T-helper 1 cell treated with Interleukin-12 subunit alpha and Interleukin-12 subunit beta and Interleukin-4 antibody, amounts not matched to agents 30 μg/mL and 1 μg/mL, for 36 hours (primary cell): ENCODE data around the gene ZFHX3.

Experiments
- H3K27ac Mint-ChIP-seq: one replicate; pipeline ENCODE4 v1.8.0; 2021; ENCODE audit warnings: mild to moderate bottlenecking, mixed read lengths
- H3K27me3 Mint-ChIP-seq: one replicate; pipeline ENCODE4 v1.8.0; 2021; ENCODE audit warnings: low read depth, mixed read lengths
- H3K36me3 Mint-ChIP-seq: one replicate; pipeline ENCODE4 v1.8.0; 2021; ENCODE audit warnings: low read depth, mixed read lengths
- H3K4me1 Mint-ChIP-seq: one replicate; pipeline ENCODE4 v1.8.0; 2021; ENCODE audit warnings: low read depth, mixed read lengths
- H3K4me3 Mint-ChIP-seq: one replicate; pipeline ENCODE4 v1.8.0; 2021; ENCODE audit warnings: mild to moderate bottlenecking, moderate library complexity, mixed read lengths
- H3K9me3 Mint-ChIP-seq: one replicate; pipeline ENCODE4 v1.8.0; 2021; ENCODE audit warnings: mixed read lengths

The ZFHX3 gene

GRCh38 chr16:72897707-72898106 lies 150.2 kb downstream of the ZFHX3 start:
- H3K4me3 Mint-ChIP-seq: no peak overlapping the region
- H3K36me3 Mint-ChIP-seq: no peaks in the 10 kb centered on the region
- no peak overlapping the region for H3K27ac Mint-ChIP-seq
- no peaks in the 10 kb centered on the region for H3K4me1 Mint-ChIP-seq
- no peaks in the 10 kb centered on the region for H3K9me3 Mint-ChIP-seq
- peaks cover 10% of the 10 kb centered on the region for H3K27me3 Mint-ChIP-seq

GRCh38 chr16:72896485-72897118 lies 151.3 kb downstream of the ZFHX3 start:
- Mint-ChIP-seq H3K27me3 (peaks cover 10% of the 10 kb centered on the region), H3K36me3 (no peaks in the 10 kb centered on the region), H3K4me1 (no peaks in the 10 kb centered on the region), H3K4me3 (no peak overlapping the region), H3K9me3 (no peaks in the 10 kb centered on the region), H3K27ac (no peak overlapping the region)

- peaks cover 10% of the 10 kb centered on the region for H3K27me3 Mint-ChIP-seq
- H3K36me3 Mint-ChIP-seq: no peaks in the 10 kb centered on the region
- H3K9me3 Mint-ChIP-seq: peaks cover 3% of the 10 kb centered on the region
- H3K27ac Mint-ChIP-seq: no peak overlapping the region
- no peaks in the 10 kb centered on the region for H3K4me1 Mint-ChIP-seq
- H3K4me3 Mint-ChIP-seq: no peak overlapping the region
Measured at GRCh38 chr16:72895951-72896350, 152.0 kb downstream of the ZFHX3 start.

GRCh38 chr16:72894293-72895151 lies 153.4 kb downstream of the ZFHX3 start:
- Mint-ChIP-seq H3K36me3 (peaks cover 1% of the 10 kb centered on the region), H3K27ac (no peak overlapping the region), H3K9me3 (peaks cover 10% of the 10 kb centered on the region), H3K27me3 (peaks cover 10% of the 10 kb centered on the region), H3K4me1 (no peaks in the 10 kb centered on the region), H3K4me3 (no peak overlapping the region)

GRCh38 chr16:72891291-72892227 lies 156.4 kb downstream of the ZFHX3 start:
- Mint-ChIP-seq H3K4me1 (peaks cover 4% of the 10 kb centered on the region), H3K36me3 (peaks cover 7% of the 10 kb centered on the region), H3K27ac (no peak overlapping the region), H3K27me3 (peaks cover 4% of the 10 kb centered on the region), H3K9me3 (peaks cover 18% of the 10 kb centered on the region), H3K4me3 (no peak overlapping the region)

- Mint-ChIP-seq H3K27me3 (peaks cover 4% of the 10 kb centered on the region), H3K9me3 (peaks cover 18% of the 10 kb centered on the region), H3K36me3 (peaks cover 7% of the 10 kb centered on the region), H3K4me1 (peaks cover 4% of the 10 kb centered on the region), H3K27ac (no peak overlapping the region), H3K4me3 (no peak overlapping the region)
Measured at GRCh38 chr16:72890587-72890986, 157.3 kb downstream of the ZFHX3 start.

GRCh38 chr16:72889616-72890582 lies 158.0 kb downstream of the ZFHX3 start:
- H3K36me3 Mint-ChIP-seq: peaks cover 7% of the 10 kb centered on the region
- H3K27ac Mint-ChIP-seq: no peak overlapping the region
- peaks cover 4% of the 10 kb centered on the region for H3K4me1 Mint-ChIP-seq
- H3K9me3 Mint-ChIP-seq: peaks cover 18% of the 10 kb centered on the region
- H3K27me3 Mint-ChIP-seq: peaks cover 8% of the 10 kb centered on the region
- no peak overlapping the region for H3K4me3 Mint-ChIP-seq

GRCh38 chr16:72887537-72887936 lies 160.4 kb downstream of the ZFHX3 start:
- peaks cover 18% of the 10 kb centered on the region for H3K9me3 Mint-ChIP-seq
- H3K27ac Mint-ChIP-seq: no peak overlapping the region
- H3K4me1 Mint-ChIP-seq: peaks cover 4% of the 10 kb centered on the region
- H3K27me3 Mint-ChIP-seq: peaks cover 8% of the 10 kb centered on the region
- H3K36me3 Mint-ChIP-seq: peaks cover 8% of the 10 kb centered on the region
- no peak overlapping the region for H3K4me3 Mint-ChIP-seq

- H3K4me3 Mint-ChIP-seq: no peak overlapping the region
- peaks cover 8% of the 10 kb centered on the region for H3K27me3 Mint-ChIP-seq
- H3K36me3 Mint-ChIP-seq: peaks cover 8% of the 10 kb centered on the region
- H3K4me1 Mint-ChIP-seq: peaks cover 4% of the 10 kb centered on the region
- H3K9me3 Mint-ChIP-seq: peaks cover 18% of the 10 kb centered on the region
- no peak overlapping the region for H3K27ac Mint-ChIP-seq
Measured at GRCh38 chr16:72886346-72886974, 161.5 kb downstream of the ZFHX3 start.

- H3K4me1 Mint-ChIP-seq: peaks cover 4% of the 10 kb centered on the region
- peaks cover 8% of the 10 kb centered on the region for H3K9me3 Mint-ChIP-seq
- H3K36me3 Mint-ChIP-seq: peaks cover 7% of the 10 kb centered on the region
- no peak overlapping the region for H3K4me3 Mint-ChIP-seq
- no peak overlapping the region for H3K27ac Mint-ChIP-seq
- H3K27me3 Mint-ChIP-seq: peaks cover 8% of the 10 kb centered on the region
Measured at GRCh38 chr16:72884573-72884972, 163.4 kb downstream of the ZFHX3 start.

- H3K36me3 Mint-ChIP-seq: peaks cover 7% of the 10 kb centered on the region
- H3K27ac Mint-ChIP-seq: no peak overlapping the region
- H3K9me3 Mint-ChIP-seq: peaks cover 8% of the 10 kb centered on the region
Measured at GRCh38 chr16:72884037-72884436, 163.9 kb downstream of the ZFHX3 start.

GRCh38 chr16:72879846-72880245 lies 168.1 kb downstream of the ZFHX3 start:
- Mint-ChIP-seq H3K4me3 (no peak overlapping the region), H3K4me1 (peaks cover 17% of the 10 kb centered on the region), H3K27ac (no peak overlapping the region), H3K36me3 (peaks cover 1% of the 10 kb centered on the region), H3K27me3 (no peaks in the 10 kb centered on the region), H3K9me3 (no peaks in the 10 kb centered on the region)

More at GRCh38 chr16:72884037-72884436, 163.9 kb downstream of the ZFHX3 start:
- Mint-ChIP-seq H3K4me3 (no peak overlapping the region), H3K4me1 (peaks cover 4% of the 10 kb centered on the region), H3K27me3 (peaks cover 8% of the 10 kb centered on the region)
